Prostate gland (tissue), 2 donors: ENCODE data around the gene HS6ST2.

Experiments used
- CTCF ChIP-seq, 4 experiments: fragments of 200-600 bp in 2 of 4; fragments of 450-650 bp in 2 of 4; sonication (generic) in 2 of 4; IDR thresholded peaks; 1 replicate in 3 of 4; 2 replicates in 1 of 4; pipeline ENCODE4 v1.5.1; 2016 to 2019; ENCODE audit warnings: antibody characterized with exemption in 4 of 4, mild to moderate bottlenecking in 2 of 4, moderate library complexity in 2 of 4
- POLR2A ChIP-seq: fragments of 450-650 bp; IDR thresholded peaks from one replicate; pipeline ENCODE4 v1.6.1; 2016; ENCODE audit warnings: antibody characterized with exemption, mild to moderate bottlenecking
- POLR2AphosphoS5 ChIP-seq: sonication (generic); formaldehyde crosslinking; IDR thresholded peaks from one replicate; pipeline ENCODE4 v1.6.1; 2017; ENCODE audit warnings: antibody characterized with exemption

GRCh38 chrX:132836471-132836870, 122.0 kb downstream of the HS6ST2 start:
- no peak for TF ChIP-seq CTCF (IDR thresholded peaks at IDR 0.05)
- no peak for TF ChIP-seq POLR2A
- TF ChIP-seq POLR2AphosphoS5, result no peak
